ENCODE results near the gene ACOT11. TPM values are rescaled to one million over a fixed set of nuclear protein-coding genes. Genes with fewer than 3 reads are reported as not detected.

Gene ACOT11
- total and polyA plus RNA-seq, 10 of the 15 experiments (the other 5 are each of a cell fraction or from before 2014, with no cell fraction given), result 0.04 to 0.85 (median 0.39) TPM; not detected in 1

DNA sequence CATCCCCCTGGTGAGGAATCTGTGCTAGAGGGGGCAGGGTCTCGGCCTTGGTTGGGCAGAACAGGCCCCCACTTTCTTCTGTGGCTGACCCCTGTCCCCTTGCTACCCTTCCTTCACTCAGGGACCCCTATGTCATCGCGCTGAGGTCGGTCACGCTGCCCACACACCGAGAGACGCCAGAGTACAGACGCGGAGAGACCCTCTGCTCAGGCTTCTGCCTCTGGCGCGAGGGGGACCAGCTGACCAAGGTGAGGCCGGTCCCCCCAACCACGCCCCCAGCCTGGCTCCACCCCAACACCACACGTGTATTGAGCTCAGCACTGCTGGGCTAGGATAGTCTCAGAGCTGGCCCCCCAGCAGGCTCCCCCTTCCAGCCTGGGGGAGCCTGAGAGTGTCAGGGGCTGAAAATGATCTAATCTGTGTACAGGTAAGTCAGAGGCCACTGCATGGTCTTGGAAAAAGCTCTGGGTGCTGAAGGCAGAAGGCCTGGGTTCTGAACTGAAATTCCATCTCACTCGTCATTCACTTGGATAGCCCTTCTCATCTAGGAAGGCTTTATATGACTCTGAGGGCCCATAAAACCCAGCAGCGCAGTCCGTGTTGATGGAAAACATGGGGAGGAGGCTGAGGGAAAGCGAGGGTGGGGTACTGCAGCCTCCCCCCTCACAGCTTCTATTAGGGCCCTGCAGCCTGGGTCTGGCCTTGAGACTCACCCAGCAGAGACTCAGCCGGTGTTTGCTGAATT lies 60.0 kb downstream of the ACOT11 start (continued):
- TF ChIP-seq, protein P1, sequence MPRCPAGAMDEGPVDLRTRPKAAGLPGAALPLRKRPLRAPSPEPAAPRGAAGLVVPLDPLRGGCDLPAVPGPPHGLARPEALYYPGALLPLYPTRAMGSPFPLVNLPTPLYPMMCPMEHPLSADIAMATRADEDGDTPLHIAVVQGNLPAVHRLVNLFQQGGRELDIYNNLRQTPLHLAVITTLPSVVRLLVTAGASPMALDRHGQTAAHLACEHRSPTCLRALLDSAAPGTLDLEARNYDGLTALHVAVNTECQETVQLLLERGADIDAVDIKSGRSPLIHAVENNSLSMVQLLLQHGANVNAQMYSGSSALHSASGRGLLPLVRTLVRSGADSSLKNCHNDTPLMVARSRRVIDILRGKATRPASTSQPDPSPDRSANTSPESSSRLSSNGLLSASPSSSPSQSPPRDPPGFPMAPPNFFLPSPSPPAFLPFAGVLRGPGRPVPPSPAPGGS (IDR thresholded peaks at IDR 0.05; ENCODE audit: borderline replicate concordance, insufficient read depth, low read depth, low read length, poor library complexity, severe bottlenecking), result no peak
- TF ChIP-seq, protein P2, sequence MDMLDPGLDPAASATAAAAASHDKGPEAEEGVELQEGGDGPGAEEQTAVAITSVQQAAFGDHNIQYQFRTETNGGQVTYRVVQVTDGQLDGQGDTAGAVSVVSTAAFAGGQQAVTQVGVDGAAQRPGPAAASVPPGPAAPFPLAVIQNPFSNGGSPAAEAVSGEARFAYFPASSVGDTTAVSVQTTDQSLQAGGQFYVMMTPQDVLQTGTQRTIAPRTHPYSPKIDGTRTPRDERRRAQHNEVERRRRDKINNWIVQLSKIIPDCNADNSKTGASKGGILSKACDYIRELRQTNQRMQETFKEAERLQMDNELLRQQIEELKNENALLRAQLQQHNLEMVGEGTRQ (IDR thresholded peaks at IDR 0.05; ENCODE audit: borderline replicate concordance, low read depth, low read length), result no peak
- TF ChIP-seq CHD1 (IDR thresholded peaks at IDR 0.05; ENCODE audit: low read depth, low read length) (no peak), NFXL1 (IDR thresholded peaks at IDR 0.05; ENCODE audit: borderline replicate concordance) (no peak)

DNA sequence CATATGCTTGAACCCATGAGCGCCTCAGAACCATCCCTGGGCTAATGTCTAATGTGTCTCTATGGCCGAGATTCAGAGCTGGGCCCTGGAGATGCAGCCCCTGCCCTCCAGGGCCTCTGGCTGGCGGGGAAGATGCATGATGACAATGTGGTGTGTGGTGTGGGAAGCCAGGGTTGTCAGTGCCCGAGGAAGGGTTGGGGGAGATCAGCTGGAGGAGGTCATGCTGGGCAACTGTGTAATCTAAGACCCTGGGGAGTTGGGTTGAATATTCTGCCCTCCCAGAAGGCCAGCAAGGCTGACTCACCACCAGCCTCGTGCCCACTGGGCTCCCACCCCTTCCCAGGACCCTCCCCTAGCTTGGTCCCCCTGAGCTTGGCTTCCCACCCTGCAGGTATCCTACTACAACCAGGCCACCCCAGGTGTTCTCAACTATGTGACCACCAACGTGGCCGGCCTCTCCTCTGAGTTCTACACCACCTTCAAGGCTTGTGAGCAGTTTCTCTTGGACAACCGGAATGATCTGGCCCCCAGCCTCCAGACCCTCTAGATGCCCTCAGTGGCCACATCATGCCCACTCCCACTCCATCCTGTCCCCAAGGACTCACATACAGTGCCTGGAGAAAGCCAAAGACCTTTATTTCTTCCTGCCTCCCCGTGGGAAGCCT lies 60.7 kb downstream of the ACOT11 start:
- intact Hi-C loops (cut with micrococcal nuclease; ENCODE audit: unreplicated experiment), result no loop called here
- 31% methylated on average over 9 of the region's 9 CpGs for WGBS (ENCODE audit: insufficient coverage, insufficient replicate concordance, low lambda C conversion rate, missing lambda C conversion rate)
- H3K9me3 ChIP-seq (replicated peaks; ENCODE audit: control insufficient read depth, insufficient read depth, low read length), result no peaks in the 10 kb centered on the region
- no peak overlapping the region for H3K4me3 ChIP-seq
- H3K27me3 ChIP-seq (replicated peaks in 1 of 2; ENCODE audit: control insufficient read depth in 2 of 2, insufficient read depth in 2 of 2, low read length in 1 of 2), result no peaks in the 10 kb centered on the region
- ChIA-PET RAD21 (ENCODE audit: unreplicated experiment) (no interaction called here), SMC1A (ENCODE audit: uncharacterized antibody, unreplicated experiment) (no interaction called here), CTCF (no interaction called here), POLR2A (no interaction called here)
- ATAC-seq, result no peak
- no peak for FAIRE-seq
- H3K36me3 ChIP-seq (ENCODE audit: control insufficient read depth in 2 of 2, insufficient read depth in 2 of 2, low read length in 1 of 2), result no peaks in the 10 kb centered on the region
- H3K4me1 ChIP-seq (ENCODE audit: control insufficient read depth, insufficient read depth, low read length), result peaks cover under 1% of the 10 kb centered on the region; the same call in 1 of the 2 replicates
- no peak overlapping the region for H3K9ac ChIP-seq (ENCODE audit: control insufficient read depth, insufficient read depth, low read length)
- H2AFZ ChIP-seq (ENCODE audit: control insufficient read depth, low read depth, low read length), result no peak overlapping the region
- no peaks in the 10 kb centered on the region for H4K20me1 ChIP-seq (ENCODE audit: control insufficient read depth, insufficient read depth)
- H3K27ac ChIP-seq (ENCODE audit: control insufficient read depth, insufficient read depth), result no peak overlapping the region
- no peaks in the 10 kb centered on the region for H3K79me2 ChIP-seq (ENCODE audit: control insufficient read depth, insufficient read depth, low read length)
- BruUV-seq (replicated peaks), result no TSS peak
- in situ Hi-C loops (cut with MboI), result no loop called here
- H3K4me2 ChIP-seq (ENCODE audit: control insufficient read depth, insufficient read depth), result no peak overlapping the region
- no peak for DNase-seq (ENCODE audit: low read depth, low spot score)
- TF ChIP-seq BMI1 (IDR thresholded peaks at IDR 0.05; ENCODE audit: borderline replicate concordance) (no peak), ZSCAN29 (IDR thresholded peaks at IDR 0.05) (no peak), DPF2 (IDR thresholded peaks at IDR 0.05) (no peak), SIN3A (IDR thresholded peaks at IDR 0.05; ENCODE audit: low read depth, low read length) (no peak), TAF1 (IDR thresholded peaks at IDR 0.05; ENCODE audit: borderline replicate concordance, low read depth, low read length) (no peak), KAT2A (conservative IDR thresholded peaks at IDR 0.05; ENCODE audit: control insufficient read depth, low read depth, low read length) (no peak)
- TF ChIP-seq, protein P3, sequence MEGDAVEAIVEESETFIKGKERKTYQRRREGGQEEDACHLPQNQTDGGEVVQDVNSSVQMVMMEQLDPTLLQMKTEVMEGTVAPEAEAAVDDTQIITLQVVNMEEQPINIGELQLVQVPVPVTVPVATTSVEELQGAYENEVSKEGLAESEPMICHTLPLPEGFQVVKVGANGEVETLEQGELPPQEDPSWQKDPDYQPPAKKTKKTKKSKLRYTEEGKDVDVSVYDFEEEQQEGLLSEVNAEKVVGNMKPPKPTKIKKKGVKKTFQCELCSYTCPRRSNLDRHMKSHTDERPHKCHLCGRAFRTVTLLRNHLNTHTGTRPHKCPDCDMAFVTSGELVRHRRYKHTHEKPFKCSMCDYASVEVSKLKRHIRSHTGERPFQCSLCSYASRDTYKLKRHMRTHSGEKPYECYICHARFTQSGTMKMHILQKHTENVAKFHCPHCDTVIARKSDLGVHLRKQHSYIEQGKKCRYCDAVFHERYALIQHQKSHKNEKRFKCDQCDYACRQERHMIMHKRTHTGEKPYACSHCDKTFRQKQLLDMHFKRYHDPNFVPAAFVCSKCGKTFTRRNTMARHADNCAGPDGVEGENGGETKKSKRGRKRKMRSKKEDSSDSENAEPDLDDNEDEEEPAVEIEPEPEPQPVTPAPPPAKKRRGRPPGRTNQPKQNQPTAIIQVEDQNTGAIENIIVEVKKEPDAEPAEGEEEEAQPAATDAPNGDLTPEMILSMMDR (IDR thresholded peaks at IDR 0.05 in 2 of 3, conservative IDR thresholded peaks at IDR 0.05 in 1 of 3; ENCODE audit: control insufficient read depth in 2 of 3, extremely low read depth in 1 of 3, insufficient read depth in 1 of 3, low read depth in 3 of 3, low read length in 3 of 3), result no peak
- TF ChIP-seq, protein P4, sequence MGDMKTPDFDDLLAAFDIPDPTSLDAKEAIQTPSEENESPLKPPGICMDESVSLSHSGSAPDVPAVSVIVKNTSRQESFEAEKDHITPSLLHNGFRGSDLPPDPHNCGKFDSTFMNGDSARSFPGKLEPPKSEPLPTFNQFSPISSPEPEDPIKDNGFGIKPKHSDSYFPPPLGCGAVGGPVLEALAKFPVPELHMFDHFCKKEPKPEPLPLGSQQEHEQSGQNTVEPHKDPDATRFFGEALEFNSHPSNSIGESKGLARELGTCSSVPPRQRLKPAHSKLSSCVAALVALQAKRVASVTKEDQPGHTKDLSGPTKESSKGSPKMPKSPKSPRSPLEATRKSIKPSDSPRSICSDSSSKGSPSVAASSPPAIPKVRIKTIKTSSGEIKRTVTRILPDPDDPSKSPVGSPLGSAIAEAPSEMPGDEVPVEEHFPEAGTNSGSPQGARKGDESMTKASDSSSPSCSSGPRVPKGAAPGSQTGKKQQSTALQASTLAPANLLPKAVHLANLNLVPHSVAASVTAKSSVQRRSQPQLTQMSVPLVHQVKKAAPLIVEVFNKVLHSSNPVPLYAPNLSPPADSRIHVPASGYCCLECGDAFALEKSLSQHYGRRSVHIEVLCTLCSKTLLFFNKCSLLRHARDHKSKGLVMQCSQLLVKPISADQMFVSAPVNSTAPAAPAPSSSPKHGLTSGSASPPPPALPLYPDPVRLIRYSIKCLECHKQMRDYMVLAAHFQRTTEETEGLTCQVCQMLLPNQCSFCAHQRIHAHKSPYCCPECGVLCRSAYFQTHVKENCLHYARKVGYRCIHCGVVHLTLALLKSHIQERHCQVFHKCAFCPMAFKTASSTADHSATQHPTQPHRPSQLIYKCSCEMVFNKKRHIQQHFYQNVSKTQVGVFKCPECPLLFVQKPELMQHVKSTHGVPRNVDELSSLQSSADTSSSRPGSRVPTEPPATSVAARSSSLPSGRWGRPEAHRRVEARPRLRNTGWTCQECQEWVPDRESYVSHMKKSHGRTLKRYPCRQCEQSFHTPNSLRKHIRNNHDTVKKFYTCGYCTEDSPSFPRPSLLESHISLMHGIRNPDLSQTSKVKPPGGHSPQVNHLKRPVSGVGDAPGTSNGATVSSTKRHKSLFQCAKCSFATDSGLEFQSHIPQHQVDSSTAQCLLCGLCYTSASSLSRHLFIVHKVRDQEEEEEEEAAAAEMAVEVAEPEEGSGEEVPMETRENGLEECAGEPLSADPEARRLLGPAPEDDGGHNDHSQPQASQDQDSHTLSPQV (IDR thresholded peaks at IDR 0.05), result no peak
